Endothelial cell of umbilical vein (primary cell): ENCODE results near the gene ZDHHC13. TPM values are rescaled to one million over a fixed set of nuclear protein-coding genes. Genes with fewer than 3 reads are reported as not detected.

ENCODE experiments used
- BruUV-seq: library from RNA; stranded (reverse); fragments of 400-500 nt; replicated peaks from 2 replicates; lab custom pipeline; 2021; lab: Mats Ljungman, UMichigan
- CTCF ChIA-PET: fragments of 300-600, 350-600 bp; sonication (Branson Sonifier 250); formaldehyde crosslinking; loops from one replicate; lab custom pipeline; 2021; ENCODE audit warnings: antibody characterized with exemption, inconsistent platforms; lab: Charles Lee
- POLR2A ChIA-PET: fragments of 300-600, 350-600 bp; sonication (Branson Sonifier 250); formaldehyde crosslinking; loops from one replicate; lab custom pipeline; 2021; ENCODE audit warnings: antibody characterized with exemption, inconsistent platforms; lab: Charles Lee
- DNase-seq: peaks from one replicate; pipeline ENCODE4 v3.0.0-alpha.2; 2011; ENCODE audit warnings: low read depth, low spot score
- FAIRE-seq: peaks from 2 replicates; lab custom pipeline; 2011; peaks lifted over from hg19 to GRCh38; lab: Jason Lieb, UNC
- H2AFZ ChIP-seq: 2 replicates; pipeline ENCODE4 v1.6.0; 2012; ENCODE audit warnings: low read depth, low read length, control low read depth, inconsistent platforms
- H3K27ac ChIP-seq: 2 replicates; pipeline ENCODE4 v1.5.1; 2011; ENCODE audit warnings: low read depth, mild to moderate bottlenecking, control low read depth, low read length, moderate library complexity; ENCODE audit not compliant: insufficient read depth
- H3K27me3 ChIP-seq, 2 experiments: 2 replicates each; pipeline versions ENCODE4 v1.6.0 to v1.6.1; 2011; ENCODE audit warnings: low read length in 2 of 2, mixed read lengths in 1 of 2; ENCODE audit not compliant: control insufficient read depth in 2 of 2, insufficient read depth in 2 of 2
- H3K36me3 ChIP-seq, 2 experiments: 2 replicates in 1 of 2; 3 replicates in 1 of 2; pipeline ENCODE4 v1.5.1; 2011; ENCODE audit warnings: low read length in 2 of 2, mild to moderate bottlenecking in 1 of 2, moderate library complexity in 1 of 2; ENCODE audit not compliant: control insufficient read depth in 2 of 2, insufficient read depth in 2 of 2; ENCODE audit errors: extremely low read depth in 1 of 2
- H3K4me1 ChIP-seq: 3 replicates; pipeline ENCODE4 v1.5.1; 2011; ENCODE audit warnings: mild to moderate bottlenecking, low read length; ENCODE audit not compliant: control insufficient read depth, insufficient read depth; ENCODE audit errors: extremely low read depth
- H3K4me2 ChIP-seq: 2 replicates; pipeline ENCODE4 v1.6.1; 2011; ENCODE audit warnings: low read length, control low read depth, mixed read lengths; ENCODE audit not compliant: insufficient read depth
- H3K4me3 ChIP-seq, 3 experiments: fragments of 200-600 bp in 1 of 3; sonication (generic), shearing (Covaris generic) in 1 of 3; replicated peaks in 1 of 3; 2 replicates each; pipeline ENCODE4 v1.5.1; 2011 to 2016; ENCODE audit warnings: control low read depth in 3 of 3, low read length in 3 of 3, mild to moderate bottlenecking in 2 of 3, inconsistent platforms in 1 of 3, low read depth in 1 of 3, moderate library complexity in 1 of 3; ENCODE audit not compliant: insufficient read depth in 1 of 3
- H3K79me2 ChIP-seq: 2 replicates; pipeline ENCODE4 v1.6.0; 2012; ENCODE audit warnings: low read length, inconsistent platforms; ENCODE audit not compliant: control insufficient read depth, insufficient read depth
- H3K9ac ChIP-seq: replicated peaks from 2 replicates; pipeline ENCODE3; 2011; ENCODE audit warnings: low read length, control low read depth; ENCODE audit not compliant: insufficient read depth; ENCODE audit errors: extremely low read depth
- H3K9me1 ChIP-seq: replicated peaks from 3 replicates; pipeline ENCODE4 v1.6.0; 2011; ENCODE audit warnings: mild to moderate bottlenecking, low read length; ENCODE audit not compliant: control insufficient read depth, insufficient read depth; ENCODE audit errors: extremely low read depth
- H3K9me3 ChIP-seq: replicated peaks from 2 replicates; pipeline ENCODE4 v1.5.1; 2012; ENCODE audit warnings: low read length, inconsistent platforms; ENCODE audit not compliant: control insufficient read depth, insufficient read depth
- H4K20me1 ChIP-seq: replicated peaks from 2 replicates; pipeline ENCODE3; 2011; ENCODE audit warnings: mild to moderate bottlenecking, low read length; ENCODE audit not compliant: control insufficient read depth, insufficient read depth; ENCODE audit errors: extremely low read depth
- EZH2 ChIP-seq: IDR thresholded peaks from 2 replicates; pipeline ENCODE4 v1.6.1; 2012; ENCODE audit warnings: borderline replicate concordance, low read depth, mild to moderate bottlenecking, moderate library complexity, low read length, inconsistent platforms; ENCODE audit not compliant: severe bottlenecking
- FOS ChIP-seq: IDR thresholded peaks from 2 replicates; pipeline ENCODE4 v1.6.1; 2011; ENCODE audit warnings: mild to moderate bottlenecking, low read length, moderate library complexity, borderline replicate concordance; ENCODE audit not compliant: insufficient read depth
- GATA2 ChIP-seq: IDR thresholded peaks from 2 replicates; pipeline ENCODE4 v1.7.0; 2011; ENCODE audit warnings: low read depth, mild to moderate bottlenecking, moderate library complexity, mixed read lengths, low read length; ENCODE audit not compliant: insufficient read length, insufficient read depth
- JUN ChIP-seq: IDR thresholded peaks from 2 replicates; pipeline ENCODE4 v1.6.1; 2011; ENCODE audit warnings: borderline replicate concordance, low read depth; ENCODE audit not compliant: insufficient read length, insufficient read depth
- MAX ChIP-seq: IDR thresholded peaks from 2 replicates; pipeline ENCODE4 v1.6.1; 2011; ENCODE audit not compliant: insufficient read depth, insufficient read length
- MYC ChIP-seq: IDR thresholded peaks from one replicate; pipeline ENCODE4 v1.6.1; 2011; ENCODE audit warnings: mild to moderate bottlenecking, low read depth, low read length
- POLR2A ChIP-seq: IDR thresholded peaks from 2 replicates; pipeline ENCODE4 v1.6.1; 2012; ENCODE audit warnings: low read depth, mild to moderate bottlenecking, control low read depth, low read length
- POLR2AphosphoS5 ChIP-seq: IDR thresholded peaks from 2 replicates; pipeline ENCODE4 v1.6.1; 2012; ENCODE audit warnings: low read depth, mild to moderate bottlenecking, control low read depth, low read length, moderate library complexity; ENCODE audit not compliant: insufficient read depth
- dilution Hi-C: fragments of 300-500 bp; cut with MboI; formaldehyde crosslinking; loops from one replicate; pipeline ENCODE4 v1.15.0; 2019; ENCODE audit warnings: low sequenced_read_pairs; ENCODE audit not compliant: extremely low pct_ligation_motif_present
- intact Hi-C: fragments of 100-400 bp; cut with micrococcal nuclease; formaldehyde crosslinking; loops from one replicate; pipeline ENCODE4 v1.10.0; 2022
- polyA plus RNA-seq, 4 experiments: library from polyadenylated mRNA; depleted of rRNA in 3 of 4; stranded (reverse) in 3 of 4; unstranded in 1 of 4; fragments of >200 nt; gene quantifications; 2 replicates each; pipeline versions ENCODE4 v1.2.1 to v1.2.3, GENCODE V29; 2011 to 2012; ENCODE audit warnings: missing spikeins in 1 of 4
- total RNA-seq: library from RNA; stranded (reverse); gene quantifications from 2 replicates; pipeline ENCODE4 v1.2.3, GENCODE V29; 2021
- TF ChIP-seq, protein P1 (sequence below), 2 donors: IDR thresholded peaks; 1 replicate in 1 of 2; 2 replicates in 1 of 2; pipeline ENCODE4 v1.5.1; 2011; ENCODE audit warnings: low read length in 2 of 2, mild to moderate bottlenecking in 2 of 2, moderate library complexity in 2 of 2, control low read depth in 1 of 2, inconsistent platforms in 1 of 2, low read depth in 1 of 2; ENCODE audit not compliant: insufficient read depth in 1 of 2; ENCODE audit errors: extremely low read depth in 1 of 2

Gene ZDHHC13
- total and polyA plus RNA-seq, 2 donors (not counting 3 experiments of a cell fraction or from before 2014, with no cell fraction given), result 37.4 to 52.9 TPM

GRCh38 chr11:19199048-19199447 is 82.1 kb downstream of the ZDHHC13 start:
- ChIA-PET CTCF (interaction anchor here (0.8 to 1.8 kb wide), 7 partner anchors 13 to 128 kb away, joined by 3 to 5 read pairs (median 3); no protein-coding TSS in a partner anchor), POLR2A (no interaction called here)
- no peak overlapping the region for H3K4me3 ChIP-seq
- H3K9me3 ChIP-seq, result no peaks in the 10 kb centered on the region
- intact Hi-C loops (no loop called here), dilution Hi-C loops (no loop called here)
- H3K27ac ChIP-seq, result no peak overlapping the region
- TF ChIP-seq GATA2, result no peak
- TF ChIP-seq EZH2, result no peak
- no peak for TF ChIP-seq MAX
- TF ChIP-seq JUN, result no peak
- TF ChIP-seq, protein P1, sequence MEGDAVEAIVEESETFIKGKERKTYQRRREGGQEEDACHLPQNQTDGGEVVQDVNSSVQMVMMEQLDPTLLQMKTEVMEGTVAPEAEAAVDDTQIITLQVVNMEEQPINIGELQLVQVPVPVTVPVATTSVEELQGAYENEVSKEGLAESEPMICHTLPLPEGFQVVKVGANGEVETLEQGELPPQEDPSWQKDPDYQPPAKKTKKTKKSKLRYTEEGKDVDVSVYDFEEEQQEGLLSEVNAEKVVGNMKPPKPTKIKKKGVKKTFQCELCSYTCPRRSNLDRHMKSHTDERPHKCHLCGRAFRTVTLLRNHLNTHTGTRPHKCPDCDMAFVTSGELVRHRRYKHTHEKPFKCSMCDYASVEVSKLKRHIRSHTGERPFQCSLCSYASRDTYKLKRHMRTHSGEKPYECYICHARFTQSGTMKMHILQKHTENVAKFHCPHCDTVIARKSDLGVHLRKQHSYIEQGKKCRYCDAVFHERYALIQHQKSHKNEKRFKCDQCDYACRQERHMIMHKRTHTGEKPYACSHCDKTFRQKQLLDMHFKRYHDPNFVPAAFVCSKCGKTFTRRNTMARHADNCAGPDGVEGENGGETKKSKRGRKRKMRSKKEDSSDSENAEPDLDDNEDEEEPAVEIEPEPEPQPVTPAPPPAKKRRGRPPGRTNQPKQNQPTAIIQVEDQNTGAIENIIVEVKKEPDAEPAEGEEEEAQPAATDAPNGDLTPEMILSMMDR (IDR thresholded peaks at IDR 0.05; ENCODE audit: extremely low read depth in 1 of 2, insufficient read depth in 1 of 2, low read depth in 1 of 2, low read length in 2 of 2), result no peak
- TF ChIP-seq POLR2AphosphoS5, result no peak
- no peak for TF ChIP-seq FOS
- TF ChIP-seq MYC, result no peak
- TF ChIP-seq POLR2A, result no peak
- H3K4me1 ChIP-seq, result peaks cover 15% of the 10 kb centered on the region
- BruUV-seq, result no TSS peak
- no peak for DNase-seq
- H3K4me2 ChIP-seq, result no peak overlapping the region
- H3K36me3 ChIP-seq, result no peaks in the 10 kb centered on the region
- H2AFZ ChIP-seq, result no peak overlapping the region
- no peaks in the 10 kb centered on the region for H4K20me1 ChIP-seq
- H3K27me3 ChIP-seq, result no peaks in the 10 kb centered on the region
- H3K79me2 ChIP-seq, result no peaks in the 10 kb centered on the region
- H3K9ac ChIP-seq, result no peak overlapping the region
- no peaks in the 10 kb centered on the region for H3K9me1 ChIP-seq
- no peak for FAIRE-seq
